MV-4-11 (cell line): ENCODE measurements around the gene MAPT.
A peak's percentile ranks its signal among the peaks of the same experiment; 100 is the strongest.
"Not testable (repeated sequence)": the region's sequence is repeated elsewhere in the genome, so short reads cannot be mapped to it uniquely, and the experiment has no call there.

Experiments
- DNase-seq: peaks from one replicate; lab custom pipeline; 2025; lab: John Stamatoyannopoulos, UW

Gene MAPT

GRCh38 chr17:45900723-45901415 lies 6.5 kb downstream of the MAPT start:
- DNase-seq: no peak

DNA sequence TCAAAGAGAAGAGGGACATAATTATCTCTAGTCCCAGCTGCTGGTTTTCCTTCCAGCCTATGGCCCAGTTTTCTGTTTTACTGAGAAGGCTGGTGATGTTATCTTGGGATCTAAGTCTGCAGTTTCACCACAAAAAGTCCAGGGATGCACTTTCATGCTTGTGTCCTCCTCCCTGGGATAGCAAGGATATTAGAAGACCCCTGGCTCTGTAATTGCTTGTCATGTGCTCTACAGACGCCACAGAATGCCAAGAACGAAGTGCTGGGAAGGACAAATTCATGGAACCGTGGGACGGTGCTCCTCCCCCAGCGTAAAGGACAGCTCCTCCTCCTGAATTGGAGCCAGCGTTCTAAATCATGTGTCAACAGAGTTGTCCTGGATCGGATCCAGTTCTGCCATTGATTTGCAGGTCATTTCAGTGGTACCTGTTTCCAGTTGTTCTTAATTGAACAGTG lies 8.6 kb downstream of the MAPT start:
- DNase-seq: no peak

- DNase-seq: no peak
These were observed 10.5 kb downstream of the MAPT start for GRCh38 chr17:45904866-45905265.

- no peak for DNase-seq
These were observed 11.5 kb downstream of the MAPT start for GRCh38 chr17:45905814-45906213.

GRCh38 chr17:45906237-45906636 lies 11.9 kb downstream of the MAPT start:
- no peak for DNase-seq

DNA sequence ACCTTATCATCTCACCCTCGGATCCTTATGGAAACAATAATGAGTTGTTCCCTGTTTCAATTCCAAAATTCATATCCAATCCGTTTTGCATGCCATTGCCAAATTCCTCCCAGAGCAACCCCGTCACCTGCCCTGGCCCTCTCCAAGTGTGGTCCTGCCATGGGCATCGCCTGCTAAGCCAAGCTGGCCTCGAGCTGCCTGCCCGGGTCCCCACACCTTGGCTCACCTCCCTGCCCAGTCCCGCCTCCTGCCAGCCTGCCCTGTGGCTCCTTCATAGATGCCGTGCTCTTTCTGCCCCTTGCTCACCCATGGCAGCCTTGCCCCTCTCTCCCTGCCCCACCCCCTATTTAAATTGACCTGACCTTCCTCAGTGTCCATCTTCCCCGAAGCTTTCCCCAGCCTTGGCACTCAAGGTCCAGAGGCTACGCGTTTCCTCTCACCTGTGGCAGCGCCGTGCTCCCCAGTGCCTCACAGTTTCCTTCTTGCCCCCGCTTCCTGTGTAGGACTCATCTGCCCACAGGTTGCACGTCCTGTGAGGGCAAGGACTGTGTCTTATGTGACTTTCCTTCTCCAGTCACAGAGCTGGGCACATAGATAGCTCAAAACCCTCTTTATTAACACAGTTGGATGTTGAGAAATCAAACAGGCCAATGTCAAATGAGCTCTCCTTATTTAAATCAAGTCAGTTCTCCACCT lies 12.7 kb downstream of the MAPT start:
- no peak for DNase-seq

- DNase-seq: no peak
These were observed 13.5 kb downstream of the MAPT start for GRCh38 chr17:45907750-45908395.

- DNase-seq: no peak
These were observed 14.1 kb downstream of the MAPT start for GRCh38 chr17:45908460-45908859.

- no peak for DNase-seq
These were observed 14.6 kb downstream of the MAPT start for GRCh38 chr17:45908935-45909334.

DNA sequence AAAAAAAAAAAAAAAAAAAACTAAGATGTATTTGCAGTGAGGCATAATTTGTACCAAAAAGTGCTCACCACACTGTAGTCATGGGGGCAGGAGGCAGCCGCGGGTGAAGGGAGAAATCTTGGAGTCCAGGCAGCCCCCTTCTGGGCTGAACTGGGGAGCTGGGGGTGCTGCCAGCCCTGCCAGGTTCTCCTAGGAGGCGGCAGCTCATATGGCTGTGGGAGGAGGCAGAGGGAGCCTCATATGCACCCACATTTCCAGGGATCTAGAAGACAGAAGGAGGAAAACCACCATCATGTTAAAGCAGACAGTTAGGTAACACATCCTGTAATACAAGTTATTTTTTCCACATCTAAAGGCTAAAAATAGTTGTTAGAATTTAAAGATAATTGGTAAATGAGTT lies 16.3 kb downstream of the MAPT start:
- no peak for DNase-seq

DNA sequence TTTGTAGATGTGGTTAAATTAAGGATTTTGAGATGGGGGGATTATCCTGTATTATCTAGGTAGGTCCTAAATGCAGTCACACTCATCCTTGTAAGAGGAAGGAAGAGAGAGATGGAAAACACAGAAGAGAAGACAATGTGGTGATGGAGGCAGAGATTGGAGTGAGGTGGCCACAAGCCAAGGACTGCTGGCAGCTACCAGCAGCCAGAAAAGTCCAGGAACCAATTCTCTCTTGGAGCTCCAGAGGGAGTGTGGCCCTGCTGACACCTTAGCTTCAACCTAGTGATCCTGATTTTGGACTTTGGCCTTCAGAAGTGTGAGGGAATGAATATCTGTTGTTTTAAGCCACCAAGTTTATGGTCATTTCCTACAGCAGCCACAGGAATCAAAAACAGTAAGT lies 18.0 kb downstream of the MAPT start:
- DNase-seq: no peak

DNA sequence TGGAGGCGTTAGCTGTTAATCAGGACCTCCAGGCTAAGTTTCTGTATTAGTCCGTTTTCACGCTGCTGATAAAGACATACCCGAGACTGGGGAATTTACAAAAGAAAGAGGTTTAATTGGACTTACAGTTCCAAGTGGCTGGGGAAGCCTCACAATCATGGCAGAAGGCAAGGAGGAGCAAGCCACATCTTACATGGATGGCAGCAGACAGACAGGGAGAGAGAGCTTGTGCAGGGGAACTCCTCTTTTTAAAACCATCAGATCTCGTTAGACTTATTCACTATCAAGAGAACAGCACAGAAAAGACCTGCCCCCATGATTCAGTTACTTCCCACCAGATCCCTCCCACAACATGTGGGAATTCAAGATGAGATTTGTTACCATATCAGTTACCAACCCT lies 18.7 kb downstream of the MAPT start:
- not testable (repeated sequence) for DNase-seq

DNA sequence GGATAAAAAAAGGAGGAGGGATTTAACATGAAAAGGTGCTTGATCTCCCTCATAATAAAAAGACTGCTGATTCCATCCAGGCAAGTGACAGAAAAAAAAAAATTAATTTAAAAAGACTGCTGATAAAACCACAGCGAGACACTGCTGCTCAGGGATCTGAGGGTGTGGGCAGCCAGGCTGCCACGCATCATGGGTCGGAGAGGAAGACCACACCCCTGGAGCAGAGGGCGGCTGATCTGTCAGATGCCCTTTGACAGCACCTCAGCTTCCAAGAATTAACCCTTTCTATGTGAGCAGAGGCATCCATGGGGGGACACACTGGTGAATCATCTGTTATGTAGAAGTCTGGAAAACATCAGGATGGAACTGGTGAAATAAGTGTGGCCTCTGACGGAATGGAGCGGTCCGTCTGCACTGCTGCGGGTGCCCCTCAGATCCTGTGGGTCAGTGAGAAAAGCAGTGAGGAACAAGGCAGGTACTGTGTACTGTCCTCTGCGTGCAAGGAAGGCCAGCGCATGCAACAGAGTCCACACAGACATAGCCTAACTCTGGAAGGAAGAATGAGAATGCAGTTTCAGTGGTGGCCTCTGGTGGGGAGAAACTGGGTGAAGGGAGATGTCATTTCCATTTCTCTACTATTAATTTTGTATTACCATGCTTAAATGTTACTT lies 19.8 kb downstream of the MAPT start:
- no peak for DNase-seq

GRCh38 chr17:45915263-45915662 lies 20.9 kb downstream of the MAPT start:
- DNase-seq: no peak

DNA sequence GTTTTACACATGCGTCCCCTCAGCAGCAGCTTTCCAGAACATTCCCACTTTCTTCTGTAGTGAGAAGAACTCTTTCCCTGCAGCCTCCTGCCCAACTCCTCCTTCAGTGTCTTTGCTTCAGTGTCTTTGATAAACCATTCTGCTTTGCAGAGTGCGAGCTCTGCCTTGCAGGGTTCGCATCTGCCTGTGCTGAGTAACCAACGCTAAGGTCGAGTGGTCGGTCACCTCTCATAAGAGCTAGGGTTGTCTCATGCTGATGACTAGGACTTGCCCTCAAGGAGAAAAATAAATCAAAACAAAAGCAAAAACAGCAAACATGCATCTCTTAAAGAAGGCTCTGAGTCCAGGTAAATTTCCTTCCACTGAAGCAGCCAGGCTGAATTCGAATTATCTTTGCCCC lies 22.7 kb downstream of the MAPT start:
- no peak for DNase-seq

DNA sequence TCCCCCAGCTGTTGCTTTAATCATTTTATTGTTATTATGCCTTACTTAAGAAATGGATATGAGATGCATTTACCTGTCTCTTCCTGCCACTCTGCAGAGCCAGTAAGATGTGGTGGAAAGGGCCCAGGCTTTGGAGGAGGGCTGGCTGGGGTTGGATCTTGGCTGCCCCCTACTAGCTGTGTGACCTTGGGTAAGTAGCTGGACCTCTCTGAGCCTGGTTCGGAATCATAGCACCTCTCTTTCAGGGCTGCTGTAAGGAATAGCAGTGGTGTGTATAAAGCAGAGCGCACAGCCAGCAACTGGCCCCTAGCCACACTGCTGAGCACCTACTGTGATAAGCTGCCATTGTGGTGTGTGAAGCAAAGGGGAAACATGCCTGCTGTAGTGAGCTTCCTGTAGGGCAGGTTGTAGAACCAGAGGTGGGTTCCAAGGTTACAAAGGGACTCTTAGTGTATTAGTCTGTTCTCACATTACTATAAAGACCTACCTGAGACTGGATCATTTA lies 23.9 kb downstream of the MAPT start:
- no peak for DNase-seq

DNA sequence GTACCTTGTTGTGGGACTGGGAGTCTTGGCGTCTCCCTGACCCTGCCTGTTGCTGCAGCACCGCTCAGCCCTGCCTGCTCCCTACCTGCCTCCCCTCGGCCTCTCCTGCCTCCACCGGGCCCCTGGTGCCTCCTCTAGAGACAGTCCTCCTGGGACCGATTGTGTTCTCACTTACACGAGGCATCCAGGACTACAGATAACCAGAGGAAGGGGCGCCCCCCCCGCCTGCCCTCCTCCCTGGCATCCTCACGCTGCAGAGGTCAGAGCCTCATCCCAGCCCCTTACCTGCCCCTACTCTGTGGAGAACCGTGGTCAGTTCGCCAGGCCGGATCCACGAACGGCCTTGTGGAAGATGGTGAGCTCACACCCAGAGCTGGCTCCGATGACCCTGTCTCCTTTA lies 24.8 kb downstream of the MAPT start:
- DNase-seq: no peak

GRCh38 chr17:45920083-45920482 lies 25.7 kb downstream of the MAPT start:
- no peak for DNase-seq

DNA sequence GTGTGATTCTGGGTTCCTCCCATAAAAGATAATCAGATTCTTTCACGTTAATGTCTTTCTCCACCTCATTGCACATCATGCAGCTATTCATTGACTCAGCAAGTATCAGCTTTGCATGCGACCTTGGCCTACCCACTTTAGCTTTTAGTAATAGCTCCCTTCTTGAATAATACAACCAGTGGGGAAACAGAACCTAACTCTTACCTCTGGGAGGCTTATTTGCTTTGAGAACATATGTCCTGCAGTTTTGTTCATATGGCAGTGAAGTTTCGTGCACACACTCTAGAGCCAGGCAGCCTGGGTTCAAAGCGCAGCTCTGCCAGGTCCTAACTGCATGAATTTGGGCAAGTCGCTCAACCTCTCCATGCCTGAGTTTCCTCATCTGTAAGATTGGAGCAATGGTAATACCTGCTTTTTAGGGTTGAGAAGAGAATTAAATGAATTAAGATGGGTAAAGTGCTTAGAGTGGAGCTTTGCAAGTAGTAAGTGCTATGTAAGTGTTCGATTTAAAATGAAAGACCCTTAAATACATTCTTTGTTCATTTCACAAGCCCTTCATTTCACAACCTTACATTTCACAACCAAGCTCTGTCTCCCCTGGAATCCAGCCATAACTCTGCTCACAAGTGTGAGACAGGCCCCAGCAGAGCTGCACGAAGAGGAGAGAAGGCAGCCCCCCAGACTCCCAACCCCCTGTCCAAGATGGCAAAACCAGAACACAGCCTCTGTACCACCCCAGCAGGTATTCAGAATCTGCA lies 29.3 kb downstream of the MAPT start:
- peak; percentile 38 for DNase-seq

DNA sequence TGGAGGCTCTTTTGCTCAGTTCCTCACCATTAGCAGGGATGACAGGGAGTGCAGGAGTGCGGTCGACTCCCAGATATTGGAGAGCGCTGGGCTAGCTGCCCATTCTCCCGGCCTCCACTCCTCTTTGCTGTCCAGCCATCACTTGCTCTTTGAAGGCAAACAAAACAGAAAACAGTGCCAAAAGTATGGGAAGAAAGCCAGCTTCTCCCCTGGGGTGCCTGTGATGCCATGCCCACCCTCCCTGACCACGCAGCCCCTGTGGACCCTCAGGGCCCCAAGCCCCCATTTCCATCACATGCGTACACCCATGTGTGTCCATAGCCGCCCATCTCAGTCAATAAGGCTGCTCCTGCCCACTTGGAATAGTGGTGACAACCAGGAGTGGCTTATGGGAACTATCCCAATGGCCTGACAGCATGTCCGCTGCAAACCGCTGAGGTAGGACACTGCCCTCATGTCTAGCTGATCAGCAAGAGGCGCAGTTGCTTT lies 30.0 kb downstream of the MAPT start:
- no peak for DNase-seq

GRCh38 chr17:45925311-45925710 lies 31.0 kb downstream of the MAPT start:
- DNase-seq: peak; percentile 7

GRCh38 chr17:45927247-45927646 lies 32.9 kb downstream of the MAPT start:
- DNase-seq: no peak
